HepG2 (cell line): Measurements from ENCODE around the gene TMED6. TPM values are rescaled to one million over a fixed set of nuclear protein-coding genes. Genes with fewer than 3 reads are reported as not detected.
A peak's percentile ranks its signal among the peaks of the same experiment; 100 is the strongest.

ENCODE experiments used
- ATF7-NPFF ChIP-seq: sonication (generic); formaldehyde crosslinking; IDR thresholded peaks from 2 replicates; pipeline ENCODE4 v1.8.1; 2023; ENCODE audit warnings: mild to moderate bottlenecking, low read depth, missing genetic modification reagents, moderate library complexity
- CREM ChIP-seq, 2 experiments: sonication (generic) in 1 of 2; formaldehyde crosslinking in 1 of 2; IDR thresholded peaks; 2 replicates each; pipeline versions ENCODE4 v1.4.0 to v1.6.1; 2016 to 2020; ENCODE audit warnings: antibody characterized with exemption in 1 of 2, mild to moderate bottlenecking in 1 of 2, missing genetic modification reagents in 1 of 2
- CTCF ChIP-seq: sonication (generic); formaldehyde crosslinking; IDR thresholded peaks from 2 replicates; pipeline ENCODE4 v1.5.0; 2020; ENCODE audit warnings: mild to moderate bottlenecking, missing genetic modification reagents, moderate library complexity
- HIC2 ChIP-seq: sonication (generic); formaldehyde crosslinking; IDR thresholded peaks from 2 replicates; pipeline ENCODE4 v1.9.0; 2022; ENCODE audit warnings: low read depth, missing genetic modification reagents
- IRF9 ChIP-seq: sonication (generic); formaldehyde crosslinking; IDR thresholded peaks from 2 replicates; pipeline ENCODE4 v1.8.0; 2022; ENCODE audit warnings: missing genetic modification reagents, mild to moderate bottlenecking, borderline replicate concordance
- KDM5A ChIP-seq: fragments of 200-600 bp; sonication (generic); IDR thresholded peaks from 2 replicates; pipeline ENCODE4 v1.7.0; 2018; ENCODE audit warnings: antibody characterized with exemption, mild to moderate bottlenecking, low read length, borderline replicate concordance
- PRDM10 ChIP-seq: sonication (generic); formaldehyde crosslinking; IDR thresholded peaks from 2 replicates; pipeline ENCODE4 v1.4.0; 2020; ENCODE audit warnings: low read depth, missing genetic modification reagents
- PRDM4 ChIP-seq: sonication (generic); formaldehyde crosslinking; IDR thresholded peaks from 2 replicates; pipeline ENCODE4 v1.9.0; 2021; ENCODE audit warnings: missing genetic modification reagents, borderline replicate concordance
- SMC3 ChIP-seq: IDR thresholded peaks from 2 replicates; pipeline ENCODE4 v1.6.1; 2011; ENCODE audit warnings: low read length, improper control_type of control experiment
- TARDBP ChIP-seq: sonication (generic); formaldehyde crosslinking; IDR thresholded peaks from 2 replicates; pipeline ENCODE4 v1.8.0; 2022; ENCODE audit warnings: mild to moderate bottlenecking, missing genetic modification reagents
- TCF7 ChIP-seq: sonication (generic); IDR thresholded peaks from 2 replicates; pipeline ENCODE4 v1.6.1; 2016; ENCODE audit warnings: antibody characterized with exemption, low read depth
- WIZ ChIP-seq: sonication (generic); formaldehyde crosslinking; IDR thresholded peaks from 2 replicates; pipeline ENCODE4 v1.5.1; 2020; ENCODE audit warnings: mild to moderate bottlenecking, missing genetic modification reagents
- ZNF574 ChIP-seq: sonication (generic); formaldehyde crosslinking; IDR thresholded peaks from 2 replicates; pipeline ENCODE4 v1.4.0; 2020; ENCODE audit warnings: missing genetic modification reagents
- polyA plus RNA-seq, 8 experiments: library from polyadenylated mRNA; depleted of rRNA in 3 of 8; stranded (reverse) in 7 of 8; unstranded in 1 of 8; fragments of >200 nt; fragmentation: Illumina TruSeq in 4 of 8; extraction: Trizol in 4 of 8; gene quantifications; 2 replicates each; pipeline versions ENCODE4 v1.2.1 to v1.2.3, GENCODE V29; 2011 to 2016; ENCODE audit warnings: low read depth in 4 of 8, missing spikeins in 1 of 8, mixed read lengths in 1 of 8; ENCODE audit not compliant: insufficient read depth in 1 of 8
- total RNA-seq, 5 experiments: library from RNA; depleted of rRNA; stranded (reverse); fragments of >200 nt; fragmentation: Illumina TruSeq; extraction: Trizol; gene quantifications; 2 replicates each; pipeline ENCODE4 v1.2.3, GENCODE V29; 2016; ENCODE audit warnings: low read depth in 1 of 5

Gene TMED6
- total and polyA plus RNA-seq, 2 of the 13 experiments (the other 11 are each of a cell fraction or from before 2014, with no cell fraction given): 9.8 to 14.4 TPM

- TF ChIP-seq PRDM10 (peak; percentile 39; the same call in 1 of the 2 replicates), HIC2 (CRISPR knock-in tag) (no peak), PRDM4 (CRISPR knock-in tag) (no peak), KDM5A (no peak), CTCF (CRISPR knock-in tag) (peak; percentile 90), WIZ (CRISPR knock-in tag) (no peak), TARDBP (CRISPR knock-in tag) (peak; percentile 74), IRF9 (CRISPR knock-in tag) (no peak), ATF7-NPFF (no peak), SMC3 (peak; percentile 79), ZNF574 (CRISPR knock-in tag) (peak; percentile 21), CREM (IDR thresholded peaks at IDR 0.05) (no peak; the same call in 1 of the 2 replicates), CREM (CRISPR knock-in tag; IDR thresholded peaks at IDR 0.05) (no peak), TCF7 (0 out of 2 replicates have a peak, but pooled peaks have one; percentile 35)
These were observed 46.4 kb upstream of the TMED6 start (continued) for GRCh38 chr16:69397821-69398521.
